ENCODE measurements around the gene ETS1. TPM values are rescaled to one million over a fixed set of nuclear protein-coding genes. Genes with fewer than 3 reads are reported as not detected.

The ETS1 gene
- 100 to 1,000 TPM in 1 of 2 donors, 10 to 100 TPM in 1; 85.7 to 154 TPM for total RNA-seq
- 10 to 100 TPM; 20.7 to 71.7 TPM for polyA plus RNA-seq
- long read RNA-seq, donor 1, transcript ETS1-201 (8 exons, 2,231 nt): major isoform, 5 of 31 reads
- long read RNA-seq, donor 1, partial matches to known transcripts: 26 of 31 reads
- long read RNA-seq, donor 1, other reads (novel, unspliced or antisense): 0 of 31 reads
- long read RNA-seq, donor 2, partial matches to known transcripts: 14 of 15 reads
- long read RNA-seq, donor 2, other reads (novel, unspliced or antisense): 0 of 15 reads
- long read RNA-seq, donor 3, transcript ETS1-201 (8 exons, 2,231 nt): major isoform, 8 of 19 reads
- long read RNA-seq, donor 3, partial matches to known transcripts: 11 of 19 reads
- long read RNA-seq, donor 3, other reads (novel, unspliced or antisense): 0 of 19 reads
- long read RNA-seq, donor 4, partial matches to known transcripts: 28 of 28 reads
- long read RNA-seq, donor 4, other reads (novel, unspliced or antisense): 0 of 28 reads
- long read RNA-seq, donor 5, full-length matches to known transcripts: 10 of 40 reads
- long read RNA-seq, donor 5, partial matches to known transcripts: 30 of 40 reads
- long read RNA-seq, donor 5, other reads (novel, unspliced or antisense): 0 of 40 reads

GRCh38 chr11:128587415-128587814 lies at the start of gene ETS1:
Gene ETS1 (minus strand): TSS chr11:128587558. CDS start chr11:128573130, 14,428 bp downstream.
- no peak for TF ChIP-seq CTCF (IDR thresholded peaks at IDR 0.05; ENCODE audit: control extremely low read depth, extremely low read depth)
- H3K4me1 ChIP-seq (ENCODE audit: control insufficient read depth in 5 of 5, insufficient read depth in 5 of 5, low read length in 5 of 5): peaks cover 0 to 5% (median 3%) of the 10 kb centered on the region in 5 donors
- peak within 1 kb of the TSS in 1 of 2 donors; percentile 58 for H3K27ac ChIP-seq (ENCODE audit: low read depth in 1 of 2, low read length in 1 of 2)
- no peak within 1 kb of the TSS for H3K4me3 ChIP-seq
- DNase-seq (no peak), ATAC-seq (ENCODE audit: insufficient read depth, low FRiP score) (no peak)
- WGBS, 2 donors: 40 to 67% methylated on average over 4 of the region's 4 CpGs
- no peaks in the 10 kb centered on the region for H3K36me3 ChIP-seq (ENCODE audit: control insufficient read depth in 4 of 4, insufficient read depth in 4 of 4, low read length in 4 of 4)
- no peak within 1 kb of the TSS for H3K9ac ChIP-seq (ENCODE audit: insufficient read depth in 1 of 2, low read length in 2 of 2)
- H3K9me3 ChIP-seq (ENCODE audit: control insufficient read depth in 4 of 4, insufficient read depth in 3 of 4, low read length in 3 of 4): peaks cover 0 to 2% (median 0%) of the 10 kb centered on the region in 4 donors
- H3K27me3 ChIP-seq (ENCODE audit: control insufficient read depth in 3 of 3, insufficient read depth in 3 of 3, low read length in 2 of 3): peaks cover 0 to 13% (median 0%) of the 10 kb centered on the region in 3 donors

GRCh38 chr11:128634395-128634794 lies 47.0 kb upstream of the ETS1 start:
- H3K27me3 ChIP-seq (ENCODE audit: control insufficient read depth in 3 of 3, insufficient read depth in 3 of 3, low read length in 2 of 3): no peaks in the 10 kb centered on the region
- 98% methylated on average over 2 of the region's 2 CpGs for WGBS, 2 donors
- DNase-seq: no peak
- H3K9me3 ChIP-seq (ENCODE audit: control insufficient read depth in 4 of 4, insufficient read depth in 3 of 4, low read length in 3 of 4): peaks cover 0 to 4% (median 0%) of the 10 kb centered on the region in 4 donors
- no peak overlapping the region for H3K4me3 ChIP-seq
- H3K36me3 ChIP-seq (ENCODE audit: control insufficient read depth in 4 of 4, insufficient read depth in 4 of 4, low read length in 4 of 4): no peaks in the 10 kb centered on the region
- H3K4me1 ChIP-seq (ENCODE audit: control insufficient read depth in 5 of 5, insufficient read depth in 5 of 5, low read length in 5 of 5): peaks cover 0 to 3% (median 0%) of the 10 kb centered on the region in 5 donors
- no peak for ATAC-seq (ENCODE audit: insufficient read depth, low FRiP score)
- no peak for TF ChIP-seq CTCF (IDR thresholded peaks at IDR 0.05; ENCODE audit: control extremely low read depth, extremely low read depth)
- no peak overlapping the region for H3K27ac ChIP-seq (ENCODE audit: low read depth in 1 of 2, low read length in 1 of 2)
- H3K9ac ChIP-seq (ENCODE audit: insufficient read depth in 1 of 2, low read length in 2 of 2): no peak overlapping the region

- no peak for ATAC-seq (ENCODE audit: insufficient read depth, low FRiP score)
- peaks cover 0 to 3% (median 0%) of the 10 kb centered on the region in 5 donors for H3K4me1 ChIP-seq (ENCODE audit: control insufficient read depth in 5 of 5, insufficient read depth in 5 of 5, low read length in 5 of 5)
- no peak overlapping the region for H3K27ac ChIP-seq (ENCODE audit: low read depth in 1 of 2, low read length in 1 of 2)
- no peak for DNase-seq
- no peak for TF ChIP-seq CTCF (IDR thresholded peaks at IDR 0.05; ENCODE audit: control extremely low read depth, extremely low read depth)
- H3K4me3 ChIP-seq: no peak overlapping the region
- H3K27me3 ChIP-seq (ENCODE audit: control insufficient read depth in 3 of 3, insufficient read depth in 3 of 3, low read length in 2 of 3): no peaks in the 10 kb centered on the region
- WGBS, 2 donors: 77 to 91% methylated on average over 8 of the region's 8 CpGs
- H3K9ac ChIP-seq (ENCODE audit: insufficient read depth in 1 of 2, low read length in 2 of 2): no peak overlapping the region
- peaks cover 0 to 4% (median 0%) of the 10 kb centered on the region in 4 donors for H3K9me3 ChIP-seq (ENCODE audit: control insufficient read depth in 4 of 4, insufficient read depth in 3 of 4, low read length in 3 of 4)
- H3K36me3 ChIP-seq (ENCODE audit: control insufficient read depth in 4 of 4, insufficient read depth in 4 of 4, low read length in 4 of 4): no peaks in the 10 kb centered on the region
Observed at GRCh38 chr11:128633384-128633965, 46.1 kb upstream of the ETS1 start.

Data from lung (tissue), 16 donors.